Muscle of back (tissue), 11 donors: ENCODE results near the gene EXOC6B. TPM values are rescaled to one million over a fixed set of nuclear protein-coding genes. Genes with fewer than 3 reads are reported as not detected.

Source experiments
- DNase-seq, 3 donors: peaks; one replicate each; pipeline versions ENCODE4 v3.0.0 to v3.0.0-alpha.2; 2013
- polyA plus RNA-seq, 10 donors: library from polyadenylated mRNA; unstranded; fragments of 120-200 nt; gene quantifications; one replicate each; pipeline ENCODE4 v1.2.1, GENCODE V29; 2013; ENCODE audit not compliant: insufficient read length in 10 of 10

EXOC6B gene
- polyA plus RNA-seq, 10 donors, result 9.1 to 15.4 (median 12.0) TPM

DNA sequence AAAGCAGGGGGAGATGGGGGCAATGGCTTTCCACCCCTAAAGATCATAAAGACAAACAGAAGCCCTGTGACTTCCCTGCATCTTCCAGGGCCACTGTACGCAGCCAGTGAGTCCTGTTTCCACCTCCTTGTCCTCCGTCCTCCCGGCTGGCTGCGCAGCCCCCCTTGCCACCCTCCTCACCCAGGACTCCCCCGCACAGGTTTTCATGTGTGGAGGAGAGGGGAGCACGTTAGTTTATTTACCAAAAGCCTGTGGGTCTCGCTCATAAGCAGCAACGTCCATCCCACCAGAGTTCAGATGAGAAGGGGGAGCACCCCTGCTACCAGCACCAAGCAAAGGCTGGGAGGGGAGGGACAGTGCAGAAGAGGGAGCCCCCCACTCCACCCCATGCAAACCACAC, 689.9 kb downstream of the EXOC6B start:
- no peak for DNase-seq

DNA sequence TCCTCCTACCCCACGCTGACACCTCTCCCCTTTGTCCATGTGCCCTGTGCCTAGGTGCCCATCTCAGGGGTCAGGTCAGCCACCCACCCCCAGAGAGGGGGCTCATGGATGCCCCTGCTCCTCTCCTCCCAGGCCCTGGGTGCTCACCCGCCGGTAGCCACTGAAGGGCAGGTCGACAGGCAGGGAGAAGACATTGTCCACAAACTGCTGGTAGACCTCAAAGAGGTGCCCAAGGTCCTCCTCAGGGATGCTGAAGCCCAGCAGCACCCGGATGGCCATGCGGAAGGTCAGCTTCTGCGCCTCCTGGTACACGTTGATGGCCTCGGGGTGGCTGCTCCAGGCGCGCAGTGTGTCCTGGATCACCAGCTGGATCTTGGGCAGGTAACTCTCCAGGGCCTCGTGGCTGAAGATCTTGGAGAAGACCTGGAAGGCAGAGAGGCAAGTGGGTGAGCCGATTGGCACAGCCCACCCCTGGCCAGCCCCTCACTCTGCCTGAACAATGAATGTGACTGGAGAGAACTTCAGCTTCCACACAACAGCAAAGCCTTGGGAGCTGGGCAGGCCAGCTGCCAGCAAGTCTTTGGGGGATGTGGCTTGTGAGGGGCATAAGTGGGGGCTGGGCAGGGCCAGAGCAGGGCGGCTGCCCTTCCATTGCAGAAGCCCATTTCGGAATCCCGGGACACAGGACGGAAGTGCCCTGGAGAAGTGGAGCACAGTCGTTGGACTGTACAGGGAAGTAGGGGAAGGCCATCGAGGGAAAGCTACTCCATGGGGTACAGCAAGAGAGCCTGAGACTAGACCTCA, 690.6 kb downstream of the EXOC6B start:
- no peak for DNase-seq

DNA sequence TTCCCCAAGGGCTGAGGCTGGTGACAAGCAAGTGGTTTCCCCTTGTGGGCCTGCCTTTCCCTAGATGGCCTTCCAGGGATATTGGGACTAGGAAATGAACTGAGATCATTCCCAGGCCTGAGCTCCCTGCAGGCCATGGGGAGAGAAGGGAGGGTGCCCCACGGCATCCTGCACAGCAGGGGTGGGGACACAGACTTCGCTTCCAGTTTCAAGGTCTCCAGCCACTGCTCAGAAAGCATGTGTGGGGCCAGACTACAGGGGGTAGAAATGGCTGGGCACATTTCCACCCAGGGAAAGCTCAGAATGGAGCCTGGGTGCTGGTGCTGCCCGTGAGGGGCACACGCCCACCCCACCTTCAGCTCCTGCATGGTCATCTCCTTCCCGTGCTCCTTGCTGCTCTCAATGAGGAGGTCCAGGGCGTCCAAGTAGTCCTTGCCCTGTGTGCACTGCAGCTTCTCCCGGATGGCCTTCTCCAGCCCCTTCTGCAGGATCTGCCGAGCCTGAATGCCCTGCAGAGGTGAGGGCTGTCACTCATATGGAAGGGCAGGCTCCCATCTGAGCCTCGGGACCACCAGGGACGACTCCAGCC, 691.3 kb downstream of the EXOC6B start:
- no peak for DNase-seq

DNA sequence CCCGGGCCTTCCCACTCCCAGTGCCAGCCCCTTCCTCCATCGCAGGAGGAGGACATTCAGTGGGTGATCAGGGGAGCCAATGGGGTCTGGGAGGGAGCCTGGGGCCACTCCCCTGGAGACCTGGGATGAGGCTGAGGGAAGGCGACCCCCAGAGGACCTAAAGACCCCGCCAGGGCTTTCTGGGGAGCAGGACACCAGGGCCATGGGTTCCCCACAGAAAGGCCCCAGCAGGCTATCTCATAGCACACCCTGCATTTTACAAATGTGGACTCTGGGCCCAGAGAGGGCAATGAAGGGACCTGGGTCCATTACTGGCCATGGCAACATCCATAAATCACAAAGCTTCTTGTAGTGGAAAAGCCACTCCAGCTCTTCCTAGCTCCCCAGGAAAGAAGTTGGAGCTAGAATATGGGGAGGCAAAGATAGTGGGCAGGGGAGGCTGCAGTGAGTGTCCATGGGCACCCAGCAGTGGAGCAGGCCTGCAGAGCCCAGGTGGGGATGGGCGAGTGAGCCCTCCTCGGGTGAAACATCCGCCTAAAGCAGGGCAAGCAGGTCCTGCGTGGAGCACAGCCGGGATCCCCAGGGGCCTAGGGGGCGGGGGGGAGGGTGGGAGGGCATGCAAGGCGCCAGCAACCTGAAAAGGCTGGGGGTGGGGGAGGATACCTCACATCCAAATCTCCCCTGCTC, 692.0 kb downstream of the EXOC6B start:
- no peak for DNase-seq

DNA sequence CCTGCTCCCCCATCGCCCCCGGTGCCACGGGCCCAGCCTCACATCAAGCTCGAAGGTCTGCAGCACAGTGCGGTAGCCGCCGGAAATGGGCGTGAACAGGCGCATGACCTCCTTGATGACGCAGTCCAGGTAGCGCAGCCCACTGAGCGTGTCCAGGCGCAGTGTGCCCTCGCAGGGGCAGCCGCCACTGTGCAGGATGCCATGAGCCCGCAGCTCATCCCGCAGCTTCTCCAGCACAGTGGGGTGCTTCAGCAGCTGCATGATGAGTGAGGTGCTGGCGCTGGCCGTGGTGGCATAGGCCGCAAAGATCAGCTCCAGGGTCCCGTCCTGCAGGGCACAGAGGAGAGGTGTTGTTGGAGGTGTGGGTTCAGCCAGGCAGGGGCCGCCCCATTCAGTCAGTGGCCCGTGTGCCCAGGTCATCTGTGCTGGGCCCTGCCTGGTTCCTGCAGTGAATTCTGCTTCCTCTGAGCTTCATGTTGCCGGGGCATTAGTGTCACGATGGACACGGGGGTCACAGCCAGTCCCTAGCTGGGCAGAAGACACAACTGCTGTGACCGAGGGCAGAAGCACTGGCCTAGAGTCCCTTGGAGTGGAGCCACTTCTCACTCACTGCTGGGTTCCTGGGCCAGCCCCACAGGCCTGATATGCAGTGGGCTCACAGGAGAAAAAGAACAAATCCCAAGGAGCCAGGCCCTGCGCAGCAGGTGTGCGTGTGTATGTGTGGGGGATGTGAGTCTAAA, 692.7 kb downstream of the EXOC6B start:
- DNase-seq, result no peak

DNA sequence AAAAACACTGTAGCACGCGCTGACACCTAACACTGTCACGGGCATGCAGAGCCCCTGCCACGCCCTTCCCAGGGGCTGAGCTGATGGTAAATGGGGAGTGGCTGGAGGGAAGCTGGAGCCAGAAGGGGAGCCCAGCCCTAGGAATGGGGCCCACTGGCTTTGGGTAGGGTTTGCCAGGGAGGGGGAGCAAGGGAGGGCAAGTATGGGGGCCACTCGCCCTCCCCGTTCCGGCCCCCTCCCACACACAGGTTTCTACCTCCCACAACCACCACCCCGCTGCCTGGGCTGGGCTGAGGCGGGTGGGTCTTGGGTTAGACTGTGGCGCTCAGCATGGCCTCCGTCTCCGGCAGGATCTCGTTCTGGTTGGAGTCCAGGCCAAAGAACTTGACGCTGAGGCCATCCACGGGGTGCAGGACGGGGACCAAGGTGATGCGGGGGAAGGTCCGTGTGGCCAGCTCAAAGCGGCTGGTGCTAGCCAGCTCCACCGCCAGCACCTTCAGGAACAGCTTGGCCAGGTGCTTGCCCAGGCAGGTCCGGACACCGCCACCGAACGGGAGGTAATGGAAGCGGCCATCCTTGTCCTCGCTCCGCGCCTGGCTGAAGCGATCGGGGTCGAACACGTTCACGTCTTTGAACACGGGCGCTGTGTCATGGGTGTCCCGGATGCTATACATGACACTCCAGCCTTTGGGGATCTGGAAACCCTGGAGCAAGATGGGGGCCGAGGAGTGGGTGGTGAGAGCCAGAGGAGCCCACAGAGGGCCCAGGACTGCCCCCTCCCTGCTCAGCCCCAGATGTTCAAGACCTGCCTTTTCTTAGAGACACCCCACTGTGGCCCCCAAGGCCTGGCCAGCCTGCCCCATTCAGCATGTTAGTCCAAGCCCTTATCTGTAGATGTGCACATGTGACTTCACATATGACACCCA, 693.7 kb downstream of the EXOC6B start:
- DNase-seq, result no peak

DNA sequence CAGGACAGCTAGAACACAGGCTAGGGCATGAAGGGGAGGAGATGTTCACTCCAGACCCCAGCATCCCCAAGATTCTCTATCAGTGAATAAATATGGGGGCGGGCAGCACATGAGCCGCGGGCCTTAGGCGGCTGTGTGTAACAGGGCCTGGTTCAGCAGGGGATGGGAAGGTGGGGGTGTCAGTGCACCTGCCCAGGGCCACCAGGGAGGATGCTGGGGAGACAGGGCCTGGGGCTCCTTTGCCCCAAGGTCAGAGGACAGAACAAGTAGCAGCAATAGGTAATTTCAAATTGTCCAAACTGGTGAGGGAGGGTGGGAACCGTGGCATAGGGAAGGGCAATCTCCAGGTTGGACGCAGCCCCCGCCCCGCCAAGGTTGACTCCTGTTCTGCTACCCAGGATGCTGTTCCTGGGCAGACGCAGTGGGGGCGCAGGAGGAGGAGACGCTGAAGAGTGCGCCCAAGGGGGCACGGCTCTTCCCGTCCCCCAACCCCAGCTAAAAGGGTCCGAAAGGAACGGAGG, 694.4 kb downstream of the EXOC6B start:
- DNase-seq, result no peak

DNA sequence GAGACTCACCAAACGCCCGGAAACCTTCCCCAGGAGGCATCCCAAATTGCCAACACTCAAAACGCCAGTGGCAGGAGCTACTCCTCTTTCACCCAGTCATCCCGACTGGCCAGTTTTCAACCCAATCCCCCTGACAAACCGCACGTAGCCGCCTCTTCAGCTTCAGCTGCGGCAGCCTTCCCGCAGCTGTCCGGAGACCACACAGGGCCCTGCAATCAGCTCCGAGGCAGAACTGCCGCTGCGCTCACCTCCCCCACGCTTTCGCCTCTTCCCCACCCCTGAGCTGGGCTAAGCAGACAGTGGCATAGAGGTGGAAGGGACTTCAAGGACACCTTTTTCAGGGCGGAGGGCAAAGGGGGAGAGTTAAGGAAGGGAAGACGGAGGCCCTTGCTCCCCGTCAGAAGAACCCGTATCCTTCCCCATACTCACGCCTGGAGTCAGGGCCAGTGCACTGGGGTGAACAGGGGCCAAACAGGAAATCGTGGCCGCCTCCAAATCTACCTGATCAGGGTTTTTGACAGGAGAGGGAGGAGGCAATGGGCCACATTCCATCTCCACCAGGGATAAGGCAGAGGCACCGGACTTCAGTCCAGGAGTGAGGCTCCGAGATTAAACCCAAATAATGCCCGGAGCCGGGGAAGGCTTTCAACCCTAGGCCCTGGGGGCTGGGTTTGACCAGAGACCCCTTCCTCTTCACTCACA, 695.0 kb downstream of the EXOC6B start:
- peak in 1 of 3 donors; percentile 63 for DNase-seq

DNA sequence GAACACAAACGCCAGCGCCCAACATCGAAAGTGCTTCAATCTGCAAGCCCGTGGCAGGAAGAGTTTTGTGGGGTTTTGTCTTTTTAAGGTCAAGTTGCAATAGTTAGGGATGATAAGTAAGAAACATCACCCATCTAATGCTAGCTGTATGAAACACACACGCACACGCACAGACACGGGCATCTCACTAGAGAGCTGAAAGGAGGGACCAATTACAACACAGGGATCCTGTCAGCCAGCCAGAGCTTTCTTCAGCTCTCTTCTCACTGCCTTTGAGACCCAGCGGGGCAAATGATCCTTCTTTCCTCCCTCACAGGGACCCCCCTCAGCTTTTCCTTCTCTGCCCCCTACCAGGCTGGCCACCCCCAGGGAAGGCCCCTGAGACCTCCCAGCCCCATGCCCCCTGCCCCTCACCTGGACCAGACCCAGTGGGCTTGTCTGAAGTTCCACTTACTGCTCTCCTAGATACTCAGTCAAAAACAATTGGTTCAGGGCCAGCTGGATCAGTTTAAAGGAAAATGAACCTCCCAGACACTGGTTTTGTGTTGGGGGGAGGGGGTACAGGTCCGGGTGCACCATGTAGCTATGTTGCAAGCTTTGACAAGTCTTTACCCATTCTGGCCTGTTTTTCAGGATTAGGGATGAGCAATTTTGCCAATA, 696.0 kb downstream of the EXOC6B start:
- peak in 1 of 3 donors; percentile 70 for DNase-seq

DNA sequence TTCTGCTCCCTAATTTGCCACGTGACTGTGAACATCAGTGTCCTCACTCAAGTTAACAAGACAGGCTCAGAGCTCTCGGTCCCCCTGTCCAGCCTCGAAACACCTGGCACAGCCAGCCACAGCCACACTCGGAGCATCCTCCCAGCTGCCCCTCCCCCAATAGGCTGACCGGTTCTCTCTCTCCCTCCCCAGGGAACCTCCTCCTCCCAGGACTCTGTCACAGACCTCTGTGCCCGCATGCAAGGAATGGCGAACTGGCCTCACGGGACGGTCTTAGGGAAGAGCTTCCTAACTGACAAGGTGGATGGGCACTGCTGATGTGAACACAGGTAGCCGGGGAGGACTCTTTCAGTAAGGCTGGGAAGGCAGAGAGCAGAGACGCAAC, 697.0 kb downstream of the EXOC6B start:
- no peak for DNase-seq

DNA sequence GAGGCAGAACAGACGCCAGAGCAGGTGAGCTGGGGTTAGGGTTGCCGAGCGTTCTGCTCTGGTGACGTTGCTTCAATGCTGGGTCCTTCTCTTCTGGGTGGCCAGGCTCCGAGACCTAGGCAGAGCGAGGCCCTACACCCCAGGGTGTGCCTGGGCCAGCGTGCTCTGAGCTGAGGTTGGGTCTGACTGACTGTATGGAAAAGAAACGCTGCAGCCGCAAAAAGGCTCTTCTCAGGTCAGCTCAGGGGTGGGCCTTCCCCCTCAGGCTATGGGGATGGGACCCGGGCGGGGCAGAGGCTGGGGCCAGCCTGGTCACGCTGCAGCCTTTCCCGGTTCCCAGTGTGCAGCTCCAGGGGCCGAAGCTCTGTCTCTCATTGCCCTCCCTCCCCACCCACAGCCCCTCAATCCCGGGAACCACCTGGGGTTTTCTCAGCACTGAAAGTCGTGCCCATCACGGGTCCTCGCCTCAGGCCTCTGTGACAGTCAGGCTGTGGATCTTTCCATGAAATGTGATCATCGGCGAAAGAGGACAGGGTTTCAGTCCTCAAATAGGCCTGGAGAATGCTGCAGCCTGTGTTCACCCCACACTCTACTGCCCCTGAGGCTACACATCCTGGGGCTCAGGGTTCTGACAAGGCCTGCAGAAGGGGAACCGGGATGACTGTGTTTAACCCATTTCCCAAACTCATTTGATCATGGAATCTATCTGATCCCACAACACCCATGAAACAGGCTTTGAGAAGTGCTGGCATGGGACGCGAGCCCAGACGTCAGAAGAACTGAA, 697.6 kb downstream of the EXOC6B start:
- DNase-seq, result no peak

DNA sequence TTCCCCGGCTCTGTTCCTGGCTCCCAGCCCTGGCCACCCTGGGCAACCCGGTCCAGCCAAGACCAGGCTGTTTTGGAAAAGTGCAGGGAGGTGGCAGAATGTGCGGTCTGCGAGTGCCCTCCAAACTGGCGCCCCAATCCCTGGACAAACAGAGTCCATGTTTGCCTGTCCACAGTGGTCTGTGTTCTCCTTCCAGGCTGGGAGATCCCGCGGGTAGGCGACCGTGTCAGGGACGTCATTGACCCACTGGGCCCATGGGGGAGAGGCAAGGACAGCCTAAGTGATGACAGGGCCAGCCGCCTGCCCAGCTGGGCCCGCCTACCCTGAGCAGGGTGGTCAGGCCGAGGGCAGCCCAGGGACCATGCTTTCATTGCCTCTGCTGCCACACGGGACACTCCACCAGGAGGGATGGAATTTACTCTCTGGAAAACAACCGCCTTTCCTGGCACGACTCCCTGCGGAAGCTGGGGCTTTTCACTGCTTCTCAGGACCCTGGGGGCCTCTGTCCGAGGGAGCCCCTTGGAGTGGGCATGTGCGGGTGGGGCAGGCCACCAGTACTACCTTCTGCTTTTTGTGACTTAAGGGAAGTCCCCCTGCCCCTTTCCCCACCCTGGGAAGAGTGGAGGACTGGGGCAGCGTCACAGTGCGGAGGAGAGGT, 698.3 kb downstream of the EXOC6B start:
- DNase-seq, result no peak

DNA sequence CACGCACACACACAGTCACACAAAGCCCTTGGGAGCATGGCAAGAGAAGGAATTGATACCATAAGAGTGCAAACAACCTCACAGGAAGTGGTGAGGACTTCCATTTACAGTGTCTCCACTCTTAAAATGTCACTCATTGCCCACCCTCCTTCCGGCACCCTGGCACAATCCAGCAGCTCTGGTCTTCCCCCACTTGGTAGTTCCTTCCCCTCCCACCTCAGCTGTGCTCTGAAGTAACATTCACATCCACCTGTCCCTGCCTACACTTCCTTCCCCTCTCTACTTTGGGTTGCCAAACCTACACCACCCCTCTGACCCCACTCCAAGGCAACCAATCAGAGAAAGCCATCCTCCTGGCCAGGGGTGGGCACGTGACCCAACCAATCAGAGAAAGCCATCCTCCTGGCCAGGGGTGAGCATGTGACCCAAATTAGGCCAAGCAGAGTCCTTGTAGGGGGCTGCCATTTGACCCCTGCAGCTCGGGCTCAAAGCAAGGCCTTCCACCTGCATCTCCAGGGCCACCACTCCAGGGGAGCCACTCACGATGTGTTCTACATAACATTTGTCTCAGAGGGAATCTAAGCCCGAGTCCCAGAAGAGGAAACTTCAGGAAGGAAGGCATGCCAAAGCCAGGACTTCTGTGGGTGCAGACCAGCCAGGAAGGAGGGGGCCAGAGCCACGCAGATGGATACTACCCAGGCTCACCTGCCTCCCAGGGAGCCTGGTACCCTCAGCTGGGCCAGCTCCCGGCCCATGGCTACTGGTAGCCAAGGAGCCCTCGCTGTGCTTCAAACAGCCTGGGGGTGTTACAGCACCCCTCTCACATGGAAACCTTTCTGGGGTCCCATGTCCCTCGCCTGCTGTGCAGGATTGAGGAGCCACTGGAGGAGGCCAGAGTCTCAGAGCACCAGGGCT, 699.4 kb downstream of the EXOC6B start:
- no peak for DNase-seq
